ENCODE results near the gene HAS3.

HAS3 gene

DNA sequence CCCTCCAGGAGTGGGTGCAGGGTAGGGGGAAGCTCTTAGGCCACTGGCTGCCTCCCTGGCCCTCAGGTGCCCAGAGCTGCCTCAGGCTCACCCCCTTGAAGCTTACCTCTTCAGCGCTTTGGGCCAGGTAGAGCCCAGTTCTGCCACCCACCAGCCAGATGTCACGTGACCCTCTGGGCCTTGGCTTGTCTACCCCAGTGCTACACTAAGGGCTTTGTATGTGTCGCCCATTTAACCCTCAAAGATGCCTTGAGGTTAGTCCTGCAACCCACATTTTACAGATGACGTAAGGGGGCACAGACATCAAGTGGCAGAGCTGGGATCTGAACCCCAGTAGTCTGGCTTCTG is 3.4 kb downstream of the HAS3 start:
- Mint-ChIP-seq H3K4me1 (ENCODE audit: low read depth) (peaks cover 23% of the 10 kb centered on the region), H3K4me3 (no peak overlapping the region), H3K27ac (no peak overlapping the region), H3K36me3 (ENCODE audit: low read depth) (peaks cover 16% of the 10 kb centered on the region), H3K9me3 (no peaks in the 10 kb centered on the region), H3K27me3 (peaks cover 26% of the 10 kb centered on the region)

GRCh38 chr16:69109486-69110270 is 4.2 kb downstream of the HAS3 start:
- peaks cover 24% of the 10 kb centered on the region for H3K27me3 Mint-ChIP-seq
- no peak overlapping the region for H3K4me3 Mint-ChIP-seq
- H3K9me3 Mint-ChIP-seq = no peaks in the 10 kb centered on the region
- peaks cover 21% of the 10 kb centered on the region for H3K4me1 Mint-ChIP-seq (ENCODE audit: low read depth)
- no peak overlapping the region for H3K27ac Mint-ChIP-seq
- peaks cover 18% of the 10 kb centered on the region for H3K36me3 Mint-ChIP-seq (ENCODE audit: low read depth)

GRCh38 chr16:69110406-69110805 is 5.0 kb downstream of the HAS3 start:
- H3K4me3 Mint-ChIP-seq = no peak overlapping the region
- H3K4me1 Mint-ChIP-seq (ENCODE audit: low read depth) = peaks cover 17% of the 10 kb centered on the region
- H3K27ac Mint-ChIP-seq = no peak overlapping the region
- peaks cover 23% of the 10 kb centered on the region for H3K36me3 Mint-ChIP-seq (ENCODE audit: low read depth)
- no peaks in the 10 kb centered on the region for H3K9me3 Mint-ChIP-seq
- H3K27me3 Mint-ChIP-seq = peaks cover 18% of the 10 kb centered on the region

DNA sequence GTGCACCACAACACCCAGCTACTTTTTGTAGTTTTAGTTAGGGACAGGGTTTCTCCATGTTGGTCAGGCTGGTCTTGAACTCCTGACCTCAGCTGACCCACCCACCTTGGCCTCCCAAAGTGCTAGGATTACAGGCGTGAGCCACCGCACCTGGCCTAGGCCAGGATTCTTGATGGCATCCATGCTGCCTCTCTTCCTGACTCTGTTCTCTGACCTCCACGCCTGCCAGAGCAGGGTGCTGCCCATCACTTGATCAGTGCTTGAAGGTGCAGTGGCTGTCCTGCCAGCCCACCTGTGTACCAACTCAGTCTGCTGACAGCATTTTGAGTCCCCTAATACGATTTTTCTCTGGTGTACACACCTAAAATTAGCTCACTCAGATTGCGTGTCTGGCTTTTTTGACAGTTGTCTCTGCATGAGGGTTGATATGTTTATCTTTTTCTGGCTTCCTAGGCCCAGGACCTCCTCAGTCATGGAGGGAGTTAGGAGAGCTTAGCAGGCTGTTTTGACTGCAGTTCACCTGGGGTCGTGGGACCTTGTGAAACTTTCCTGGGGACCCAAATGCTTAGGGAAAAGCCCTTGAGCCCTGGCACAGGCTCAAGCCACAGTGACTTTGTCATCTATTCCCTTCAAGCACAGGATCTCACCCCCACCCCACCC is 5.9 kb downstream of the HAS3 start:
- no peaks in the 10 kb centered on the region for H3K9me3 Mint-ChIP-seq
- no peak overlapping the region for H3K4me3 Mint-ChIP-seq
- no peak overlapping the region for H3K27ac Mint-ChIP-seq
- H3K36me3 Mint-ChIP-seq (ENCODE audit: low read depth) = peaks cover 23% of the 10 kb centered on the region
- peaks cover 12% of the 10 kb centered on the region for H3K4me1 Mint-ChIP-seq (ENCODE audit: low read depth)
- H3K27me3 Mint-ChIP-seq = peaks cover 14% of the 10 kb centered on the region

DNA sequence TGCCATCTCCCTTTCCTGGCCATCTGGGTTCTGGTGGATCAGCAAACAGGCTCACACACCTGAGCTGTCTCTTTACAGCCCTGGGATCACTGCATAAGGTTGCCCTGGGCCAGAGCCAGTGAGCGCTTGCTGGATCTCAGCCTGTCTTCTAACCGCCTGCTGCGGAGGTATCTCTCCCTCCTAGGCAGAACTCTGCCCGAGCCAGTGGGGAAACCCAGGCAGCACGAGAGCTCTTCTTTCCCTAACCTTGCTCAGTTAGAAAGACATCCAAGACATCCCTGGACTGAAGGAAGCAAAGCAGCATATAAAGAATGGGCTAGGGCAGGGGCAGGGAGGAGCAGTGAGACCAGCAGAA is 6.4 kb downstream of the HAS3 start:
- Mint-ChIP-seq H3K4me1 (ENCODE audit: low read depth) (peaks cover 10% of the 10 kb centered on the region), H3K27me3 (peaks cover 12% of the 10 kb centered on the region), H3K27ac (no peak overlapping the region), H3K36me3 (ENCODE audit: low read depth) (peaks cover 23% of the 10 kb centered on the region), H3K9me3 (no peaks in the 10 kb centered on the region), H3K4me3 (no peak overlapping the region)

DNA sequence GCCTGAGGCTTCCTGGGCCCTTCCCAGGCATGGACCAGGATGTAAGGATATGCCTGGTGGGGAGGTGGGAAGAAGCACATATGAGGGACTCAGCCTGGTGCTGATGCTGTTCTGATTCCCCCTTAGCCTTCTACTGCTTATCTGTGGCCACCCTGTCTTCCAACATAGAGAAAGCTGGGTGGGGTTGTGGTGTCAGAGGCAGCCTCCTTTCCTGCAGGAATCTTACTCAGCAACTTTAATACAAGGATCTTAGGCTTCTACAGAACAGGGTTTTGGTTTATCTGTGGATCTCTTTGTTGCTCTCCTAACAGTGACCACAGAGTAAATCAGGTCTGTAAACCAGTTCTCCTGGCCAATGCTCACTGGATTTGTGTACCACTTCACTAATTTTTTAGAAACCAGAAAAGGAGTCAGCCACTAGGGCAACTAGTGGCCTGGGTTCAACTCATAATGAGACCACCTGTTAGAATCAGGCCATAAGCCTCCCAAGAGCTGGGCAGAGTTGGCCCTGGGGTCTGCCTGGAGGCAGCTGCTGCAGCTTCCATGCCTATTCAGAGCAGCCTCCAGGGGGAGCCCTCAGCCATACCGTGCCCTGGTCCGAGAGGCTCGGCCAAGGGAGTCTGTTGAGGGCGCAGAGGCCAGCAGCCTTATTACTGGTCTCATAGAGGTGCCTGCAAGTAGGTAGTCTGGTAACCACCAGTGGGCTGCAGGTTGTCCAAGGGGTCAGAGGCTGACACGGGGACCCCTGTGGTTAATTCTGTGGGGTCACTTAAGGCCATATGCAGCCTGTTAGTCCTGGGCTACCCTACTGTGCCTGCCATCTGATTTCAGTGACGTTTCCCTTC is 7.1 kb downstream of the HAS3 start:
- Mint-ChIP-seq H3K36me3 (ENCODE audit: low read depth) (peaks cover 24% of the 10 kb centered on the region), H3K4me1 (ENCODE audit: low read depth) (peaks cover 5% of the 10 kb centered on the region), H3K27ac (no peak overlapping the region), H3K27me3 (peaks cover 7% of the 10 kb centered on the region), H3K9me3 (no peaks in the 10 kb centered on the region), H3K4me3 (no peak overlapping the region)

GRCh38 chr16:69113216-69113615 is 7.8 kb downstream of the HAS3 start:
- Mint-ChIP-seq H3K4me1 (ENCODE audit: low read depth) (no peaks in the 10 kb centered on the region), H3K27me3 (peaks cover 1% of the 10 kb centered on the region), H3K9me3 (no peaks in the 10 kb centered on the region), H3K27ac (no peak overlapping the region), H3K4me3 (no peak overlapping the region), H3K36me3 (ENCODE audit: low read depth) (peaks cover 31% of the 10 kb centered on the region)

DNA sequence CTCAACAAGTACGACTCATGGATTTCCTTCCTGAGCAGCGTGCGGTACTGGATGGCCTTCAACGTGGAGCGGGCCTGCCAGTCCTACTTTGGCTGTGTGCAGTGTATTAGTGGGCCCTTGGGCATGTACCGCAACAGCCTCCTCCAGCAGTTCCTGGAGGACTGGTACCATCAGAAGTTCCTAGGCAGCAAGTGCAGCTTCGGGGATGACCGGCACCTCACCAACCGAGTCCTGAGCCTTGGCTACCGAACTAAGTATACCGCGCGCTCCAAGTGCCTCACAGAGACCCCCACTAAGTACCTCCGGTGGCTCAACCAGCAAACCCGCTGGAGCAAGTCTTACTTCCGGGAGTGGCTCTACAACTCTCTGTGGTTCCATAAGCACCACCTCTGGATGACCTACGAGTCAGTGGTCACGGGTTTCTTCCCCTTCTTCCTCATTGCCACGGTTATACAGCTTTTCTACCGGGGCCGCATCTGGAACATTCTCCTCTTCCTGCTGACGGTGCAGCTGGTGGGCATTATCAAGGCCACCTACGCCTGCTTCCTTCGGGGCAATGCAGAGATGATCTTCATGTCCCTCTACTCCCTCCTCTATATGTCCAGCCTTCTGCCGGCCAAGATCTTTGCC is 9.0 kb downstream of the HAS3 start:
- no peaks in the 10 kb centered on the region for H3K9me3 Mint-ChIP-seq
- no peaks in the 10 kb centered on the region for H3K4me1 Mint-ChIP-seq (ENCODE audit: low read depth)
- H3K4me3 Mint-ChIP-seq = no peak overlapping the region
- no peaks in the 10 kb centered on the region for H3K27me3 Mint-ChIP-seq
- H3K36me3 Mint-ChIP-seq (ENCODE audit: low read depth) = peaks cover 32% of the 10 kb centered on the region
- no peak overlapping the region for H3K27ac Mint-ChIP-seq

DNA sequence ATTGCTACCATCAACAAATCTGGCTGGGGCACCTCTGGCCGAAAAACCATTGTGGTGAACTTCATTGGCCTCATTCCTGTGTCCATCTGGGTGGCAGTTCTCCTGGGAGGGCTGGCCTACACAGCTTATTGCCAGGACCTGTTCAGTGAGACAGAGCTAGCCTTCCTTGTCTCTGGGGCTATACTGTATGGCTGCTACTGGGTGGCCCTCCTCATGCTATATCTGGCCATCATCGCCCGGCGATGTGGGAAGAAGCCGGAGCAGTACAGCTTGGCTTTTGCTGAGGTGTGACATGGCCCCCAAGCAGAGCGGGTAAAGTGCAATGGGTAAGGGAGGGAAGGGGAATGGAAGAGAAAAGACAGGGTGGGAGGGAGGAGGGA is 9.5 kb downstream of the HAS3 start:
- H3K4me1 Mint-ChIP-seq (ENCODE audit: low read depth) = no peaks in the 10 kb centered on the region
- no peaks in the 10 kb centered on the region for H3K27me3 Mint-ChIP-seq
- H3K9me3 Mint-ChIP-seq = no peaks in the 10 kb centered on the region
- no peak overlapping the region for H3K27ac Mint-ChIP-seq
- H3K36me3 Mint-ChIP-seq (ENCODE audit: low read depth) = peaks cover 30% of the 10 kb centered on the region
- H3K4me3 Mint-ChIP-seq = no peak overlapping the region

- Mint-ChIP-seq H3K36me3 (ENCODE audit: low read depth) (peaks cover 33% of the 10 kb centered on the region), H3K27ac (no peak overlapping the region), H3K4me1 (ENCODE audit: low read depth) (no peaks in the 10 kb centered on the region), H3K4me3 (no peak overlapping the region), H3K9me3 (no peaks in the 10 kb centered on the region), H3K27me3 (no peaks in the 10 kb centered on the region)
These were observed 9.9 kb downstream of the HAS3 start for GRCh38 chr16:69115361-69115760.

DNA sequence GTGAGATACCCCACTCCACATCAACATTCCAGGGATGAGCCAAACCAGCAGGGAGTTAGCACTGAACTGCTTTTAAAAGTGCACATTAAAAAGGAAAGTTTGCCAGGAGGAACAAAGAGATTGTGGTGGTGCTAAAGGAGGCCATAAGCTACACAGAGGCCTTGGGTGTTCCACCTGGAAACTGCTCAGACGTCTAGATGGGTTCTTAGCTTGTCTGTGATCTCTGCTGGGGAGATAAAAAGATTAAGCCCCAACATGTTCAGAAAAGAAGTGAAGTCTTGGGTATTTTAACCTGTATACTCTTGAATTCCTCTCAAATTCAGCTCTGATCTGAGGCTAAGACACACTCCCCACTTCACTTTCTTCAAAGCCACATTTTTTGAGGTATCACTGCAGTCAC is 10.4 kb downstream of the HAS3 start:
- Mint-ChIP-seq H3K9me3 (no peaks in the 10 kb centered on the region), H3K4me1 (ENCODE audit: low read depth) (no peaks in the 10 kb centered on the region), H3K27ac (no peak overlapping the region), H3K4me3 (no peak overlapping the region), H3K27me3 (no peaks in the 10 kb centered on the region), H3K36me3 (ENCODE audit: low read depth) (peaks cover 34% of the 10 kb centered on the region)

DNA sequence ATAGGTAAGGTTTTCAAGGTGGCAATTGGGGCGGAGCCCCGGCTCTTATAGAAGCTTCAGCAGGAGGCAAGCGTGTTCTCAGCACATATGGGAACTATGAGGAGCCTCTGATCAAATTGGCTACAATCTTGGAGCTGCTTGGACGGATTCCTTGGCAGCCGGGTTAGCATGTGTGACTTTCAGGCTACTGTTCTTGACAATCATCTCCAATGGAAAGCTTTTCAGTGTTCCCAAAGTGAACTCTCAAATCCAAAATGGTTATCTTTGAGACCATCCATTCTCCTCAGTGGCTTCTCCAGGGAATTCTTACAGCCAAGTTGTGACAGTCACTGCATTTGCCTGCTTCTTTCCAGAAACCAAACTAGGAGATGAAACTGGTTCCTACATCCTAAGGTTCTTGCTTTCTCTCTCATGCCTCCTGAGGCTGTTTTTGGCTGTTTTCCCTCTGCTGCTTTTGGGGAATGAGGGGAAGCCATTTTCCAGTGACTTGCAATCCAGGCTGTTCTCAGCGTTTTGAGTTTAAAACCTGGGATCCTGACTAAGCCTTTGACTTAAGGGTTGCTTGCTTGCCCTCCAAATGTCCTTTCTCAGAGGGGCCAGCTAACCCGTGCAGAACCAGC is 10.9 kb downstream of the HAS3 start:
- H3K4me1 Mint-ChIP-seq (ENCODE audit: low read depth) = no peaks in the 10 kb centered on the region
- no peak overlapping the region for H3K4me3 Mint-ChIP-seq
- peaks cover 39% of the 10 kb centered on the region for H3K36me3 Mint-ChIP-seq (ENCODE audit: low read depth)
- no peaks in the 10 kb centered on the region for H3K27me3 Mint-ChIP-seq
- H3K27ac Mint-ChIP-seq = no peak overlapping the region
- H3K9me3 Mint-ChIP-seq = no peaks in the 10 kb centered on the region

GRCh38 chr16:69116906-69117305 is 11.5 kb downstream of the HAS3 start:
- no peaks in the 10 kb centered on the region for H3K27me3 Mint-ChIP-seq
- no peak overlapping the region for H3K27ac Mint-ChIP-seq
- H3K4me3 Mint-ChIP-seq = no peak overlapping the region
- H3K4me1 Mint-ChIP-seq (ENCODE audit: low read depth) = no peaks in the 10 kb centered on the region
- H3K36me3 Mint-ChIP-seq (ENCODE audit: low read depth) = peaks cover 40% of the 10 kb centered on the region
- no peaks in the 10 kb centered on the region for H3K9me3 Mint-ChIP-seq

DNA sequence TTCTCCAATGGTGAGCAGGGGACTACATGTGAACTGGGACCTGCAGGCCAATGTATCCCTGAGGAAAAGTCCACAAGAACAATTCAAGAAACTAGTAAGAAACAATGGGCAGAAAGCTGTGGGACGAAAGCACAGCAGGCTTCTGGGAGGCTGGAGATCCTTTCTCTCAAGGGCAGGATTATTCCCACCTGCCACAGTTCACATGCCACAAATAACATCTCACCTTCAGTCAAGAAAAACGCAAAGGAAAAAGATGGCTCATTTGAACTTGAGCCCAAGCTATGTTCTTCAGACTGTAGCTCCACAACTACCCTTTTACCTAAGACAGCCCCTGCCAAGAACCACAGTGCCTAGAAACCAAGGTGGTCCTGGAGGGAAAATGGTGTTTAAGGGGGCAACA is 13.0 kb downstream of the HAS3 start:
- Mint-ChIP-seq H3K9me3 (no peaks in the 10 kb centered on the region), H3K27ac (no peak overlapping the region), H3K4me1 (ENCODE audit: low read depth) (no peaks in the 10 kb centered on the region), H3K4me3 (no peak overlapping the region), H3K36me3 (ENCODE audit: low read depth) (peaks cover 36% of the 10 kb centered on the region), H3K27me3 (no peaks in the 10 kb centered on the region)
